HG03521 (cell line): ENCODE results near the gene LNX2.

Source experiments
- ATAC-seq: cut with Tn5 transposase; IDR thresholded peaks from one replicate; pipeline ENCODE4 v1.9.1; 2021; ENCODE audit warnings: mild to moderate bottlenecking, moderate library complexity; ENCODE audit not compliant: unreplicated experiment

The LNX2 gene

DNA sequence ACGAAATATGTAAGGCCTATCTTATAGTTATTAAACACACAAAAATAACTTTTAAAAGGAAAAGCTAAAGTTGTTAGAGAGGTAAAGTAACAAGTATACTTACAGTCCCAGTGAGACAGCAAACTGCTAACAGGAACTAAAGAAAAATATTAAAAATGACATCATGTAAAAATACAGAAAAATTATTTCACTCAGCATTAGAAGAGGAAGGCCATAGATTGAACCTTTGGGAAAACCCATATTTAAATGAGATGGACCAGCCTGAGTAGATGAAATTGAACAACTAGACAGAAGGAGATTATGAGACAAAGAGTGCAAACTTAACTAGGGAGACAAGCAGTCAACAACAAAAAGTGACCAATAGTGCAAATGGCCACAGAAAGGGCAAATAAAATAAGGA is 49.4 kb downstream of the LNX2 start:
- no peak for ATAC-seq

DNA sequence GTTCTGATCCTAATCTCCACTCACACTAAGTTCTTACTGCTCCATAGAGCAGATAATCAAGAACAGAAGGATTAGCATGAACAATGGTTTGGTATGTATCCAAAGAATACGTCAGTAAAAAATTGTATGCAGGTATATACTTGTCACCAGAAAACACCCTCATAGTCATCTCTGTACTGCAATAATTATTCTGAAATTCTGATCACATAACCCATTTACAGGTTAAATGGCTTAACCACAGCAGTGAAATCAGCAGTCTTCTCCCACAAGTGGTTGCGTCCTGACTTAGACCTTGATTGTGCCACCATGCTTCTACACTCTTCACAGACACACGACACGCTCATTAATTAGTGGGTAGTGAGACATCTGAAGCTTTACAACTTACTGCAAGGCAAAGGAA is 50.9 kb downstream of the LNX2 start:
- ATAC-seq: no peak

- no peak for ATAC-seq
Measured at GRCh38 chr13:27565818-27566217, 54.5 kb downstream of the LNX2 start.

GRCh38 chr13:27562457-27562856 is 57.9 kb downstream of the LNX2 start:
- no peak for ATAC-seq

DNA sequence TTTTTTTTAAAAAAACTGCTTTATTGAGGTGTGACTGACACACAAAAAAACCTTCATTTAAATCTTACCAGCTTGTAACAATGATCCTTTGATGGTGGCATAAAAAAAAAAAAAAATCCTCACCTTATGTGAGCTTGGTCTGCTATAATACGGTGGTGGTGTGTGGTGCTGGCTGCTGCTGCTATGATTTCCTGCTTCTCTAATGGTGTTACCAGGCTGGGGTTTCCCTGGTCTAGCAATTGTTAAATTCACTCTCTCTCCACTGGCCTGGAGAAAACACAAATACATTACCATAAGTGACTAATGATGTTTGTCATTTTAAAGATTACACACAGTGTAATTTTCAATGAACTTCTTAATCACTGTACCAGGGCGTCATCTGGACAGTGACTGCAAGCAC is 60.6 kb downstream of the LNX2 start:
- ATAC-seq: no peak

GRCh38 chr13:27556109-27556508 is 64.2 kb downstream of the LNX2 start:
- no peak for ATAC-seq

DNA sequence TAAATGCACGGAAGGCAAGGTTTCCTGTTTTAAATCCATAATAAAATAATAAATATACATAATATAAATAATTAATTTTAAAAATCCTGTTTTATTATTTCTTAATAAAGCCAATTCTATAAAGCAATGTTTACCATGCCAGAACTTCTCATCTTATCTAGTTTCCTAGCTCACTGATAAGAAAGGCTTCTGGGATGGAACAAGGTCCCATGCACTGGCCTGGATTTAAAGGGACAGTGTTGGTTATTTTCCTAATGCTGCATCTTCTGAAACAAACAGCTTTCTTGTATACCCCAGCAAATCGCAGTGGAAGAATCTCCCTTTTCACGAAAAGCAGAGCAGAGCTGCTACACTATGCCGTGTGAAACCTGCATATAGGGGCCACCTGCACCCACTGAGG is 68.8 kb downstream of the LNX2 start:
- ATAC-seq: no peak

GRCh38 chr13:27549406-27549981 is 70.8 kb downstream of the LNX2 start:
- no peak for ATAC-seq

DNA sequence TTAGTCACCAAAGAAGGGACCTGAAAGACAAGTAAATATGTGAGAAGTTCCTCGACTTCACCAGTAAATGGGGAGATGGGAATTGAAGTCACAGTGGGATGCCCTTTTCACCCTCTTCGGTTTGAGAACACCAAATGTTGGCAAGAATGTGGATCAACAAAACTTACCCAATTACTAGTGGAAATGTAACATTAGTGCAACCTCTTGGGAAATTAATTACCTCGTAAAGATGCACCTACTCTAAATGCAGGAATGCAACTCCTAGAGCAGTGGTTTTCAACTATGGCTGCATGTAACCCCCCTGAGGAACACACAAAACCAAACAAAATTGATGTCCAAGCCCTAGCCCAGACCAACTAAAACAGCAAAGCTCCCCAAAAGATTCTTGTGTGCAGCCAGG is 78.1 kb downstream of the LNX2 start:
- no peak for ATAC-seq

DNA sequence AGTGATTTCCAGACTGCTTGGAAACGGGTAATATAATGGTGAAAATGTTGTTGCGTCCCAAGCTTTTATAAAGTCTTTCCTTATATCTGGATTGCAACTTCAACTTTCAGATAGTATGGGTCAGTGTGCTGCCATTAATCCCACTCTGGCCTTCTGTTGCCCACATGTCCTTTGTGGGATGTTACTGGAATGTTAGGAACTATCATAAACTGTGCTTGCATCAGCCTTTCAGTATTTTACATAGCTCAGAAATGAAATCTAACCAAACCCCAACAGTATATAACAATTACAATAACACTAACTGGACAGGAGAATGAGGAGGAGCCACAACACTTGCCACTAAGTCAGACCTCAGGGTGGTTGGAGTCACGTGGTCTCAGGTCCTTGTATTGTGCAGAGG is 78.9 kb downstream of the LNX2 start:
- no peak for ATAC-seq

GRCh38 chr13:27536361-27537101 is 83.8 kb downstream of the LNX2 start:
- ATAC-seq: no peak

GRCh38 chr13:27535546-27535945 is 84.8 kb downstream of the LNX2 start:
- ATAC-seq: no peak

- ATAC-seq: no peak
Measured at GRCh38 chr13:27534981-27535380, 85.3 kb downstream of the LNX2 start.

- no peak for ATAC-seq
Measured at GRCh38 chr13:27534108-27534980, 86.0 kb downstream of the LNX2 start.

GRCh38 chr13:27533155-27533643 is 87.1 kb downstream of the LNX2 start:
- no peak for ATAC-seq

- ATAC-seq: no peak
Measured at GRCh38 chr13:27528908-27529307, 91.4 kb downstream of the LNX2 start.

- ATAC-seq: no peak
Measured at GRCh38 chr13:27526516-27526915, 93.8 kb downstream of the LNX2 start.

DNA sequence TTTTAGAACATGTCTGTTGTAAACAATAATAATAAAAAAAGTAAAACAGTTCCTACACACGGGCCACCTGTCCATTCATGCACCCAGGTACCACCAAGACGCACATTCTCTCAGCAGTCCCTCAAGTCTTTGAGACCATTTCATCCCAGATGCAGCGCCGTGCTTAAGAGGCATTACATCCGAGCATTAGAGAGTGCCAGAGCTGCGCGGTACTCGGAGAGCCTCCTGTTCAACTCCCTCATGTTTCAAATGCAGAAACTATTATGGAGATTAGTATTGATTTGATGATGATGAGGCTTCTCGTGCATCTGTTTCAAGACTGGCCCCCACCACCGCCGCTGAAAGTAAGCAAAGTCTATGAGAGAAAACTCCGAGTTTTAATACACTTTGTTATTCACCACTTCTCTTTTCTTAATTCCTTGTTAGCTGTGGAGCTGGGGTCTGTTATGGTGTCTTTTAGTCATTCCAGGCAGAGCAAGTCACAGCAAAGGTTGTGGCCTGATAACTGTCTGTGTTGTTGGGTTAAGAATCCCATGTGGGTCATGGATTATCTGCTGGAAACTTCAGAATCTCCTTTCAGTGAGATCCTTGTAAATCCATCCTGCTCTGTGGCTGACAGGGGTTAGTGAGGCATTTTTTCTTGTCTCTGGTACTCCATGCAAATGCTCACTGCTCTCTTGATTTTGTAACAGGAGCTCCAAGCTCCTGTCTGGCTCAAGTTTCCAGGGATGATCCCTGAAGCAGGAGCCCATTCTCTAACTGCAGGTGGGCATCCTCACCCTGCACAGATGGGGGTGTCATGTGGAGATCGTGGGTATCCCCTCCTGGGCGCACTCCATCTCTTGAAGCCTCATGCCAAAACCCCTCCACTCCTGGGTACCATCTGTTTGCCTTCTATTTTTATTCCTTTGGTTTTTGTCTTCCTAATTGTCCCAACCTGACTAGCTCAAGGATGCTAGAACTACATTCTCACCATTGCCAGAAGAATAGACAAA is 95.1 kb downstream of the LNX2 start:
- no peak for ATAC-seq

GRCh38 chr13:27523346-27524073 is 96.8 kb downstream of the LNX2 start:
- ATAC-seq: no peak

- ATAC-seq: no peak
Measured at GRCh38 chr13:27522847-27523246, 97.5 kb downstream of the LNX2 start.
